Measurements from ENCODE around the gene SUPT20HL2. TPM values are rescaled to one million over a fixed set of nuclear protein-coding genes. Genes with fewer than 3 reads are reported as not detected.
"Not testable (repeated sequence)": the region's sequence is repeated elsewhere in the genome, so short reads cannot be mapped to it uniquely, and the experiment has no call there.

Gene SUPT20HL2
- total RNA-seq, 6 experiments from 2014 or later = not detected

DNA sequence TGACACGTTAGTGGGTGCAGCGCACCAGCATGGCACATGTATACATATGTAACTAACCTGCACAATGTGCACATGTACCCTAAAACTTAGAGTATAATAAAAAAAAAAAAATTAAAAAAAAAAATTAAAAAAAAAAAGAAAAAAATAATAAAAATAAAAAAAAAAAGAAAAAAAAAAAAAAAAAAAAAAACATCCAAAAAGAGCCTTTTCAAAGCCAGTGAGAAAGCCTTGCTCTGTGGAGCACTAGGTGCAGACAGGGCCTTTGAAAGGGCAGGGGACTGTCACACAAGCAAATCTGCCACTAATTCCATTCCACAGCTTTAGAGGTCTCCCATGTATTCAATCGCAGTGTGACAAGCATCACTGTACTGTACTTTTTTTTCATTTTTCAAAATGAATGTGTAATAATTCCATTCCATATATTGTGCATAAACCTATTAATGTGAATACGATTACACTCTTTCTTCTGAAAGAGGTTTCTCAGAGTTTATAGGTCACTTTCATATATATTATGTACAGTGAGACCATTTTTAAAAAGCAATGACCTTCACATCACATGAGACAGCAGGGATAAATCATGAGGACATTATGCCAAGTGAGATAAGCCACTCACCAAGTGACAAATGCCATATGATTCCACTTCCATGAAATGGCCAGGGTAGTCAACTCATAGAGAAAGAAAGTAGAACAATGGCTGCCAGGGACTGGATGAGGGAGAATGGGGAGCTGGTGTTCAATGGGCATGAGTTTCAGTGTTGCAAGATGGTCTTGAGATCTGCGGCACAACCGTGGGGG lies 4.1 kb downstream of the SUPT20HL2 start:
- ATAC-seq; H3K4me1 ChIP-seq; H3K9me3 ChIP-seq; intact Hi-C loops (cut with DNase I); DNase-seq; H3K27ac ChIP-seq; H3K27me3 ChIP-seq; H3K4me3 ChIP-seq; H3K36me3 ChIP-seq: not testable (repeated sequence)
- 70% methylated on average over 5 of the region's 6 CpGs for WGBS (ENCODE audit: insufficient coverage, low coverage, low lambda C conversion rate, missing lambda C conversion rate)

- H3K4me3 ChIP-seq; DNase-seq; H3K27ac ChIP-seq; H3K4me1 ChIP-seq; H3K9me3 ChIP-seq; intact Hi-C loops (cut with DNase I); ATAC-seq; H3K27me3 ChIP-seq; H3K36me3 ChIP-seq: not testable (repeated sequence)
- 53% methylated on average over 4 of the region's 4 CpGs for WGBS (ENCODE audit: insufficient coverage, low coverage, low lambda C conversion rate, missing lambda C conversion rate)
Observed at GRCh38 chrX:24308803-24309202, 5.1 kb downstream of the SUPT20HL2 start.

DNA sequence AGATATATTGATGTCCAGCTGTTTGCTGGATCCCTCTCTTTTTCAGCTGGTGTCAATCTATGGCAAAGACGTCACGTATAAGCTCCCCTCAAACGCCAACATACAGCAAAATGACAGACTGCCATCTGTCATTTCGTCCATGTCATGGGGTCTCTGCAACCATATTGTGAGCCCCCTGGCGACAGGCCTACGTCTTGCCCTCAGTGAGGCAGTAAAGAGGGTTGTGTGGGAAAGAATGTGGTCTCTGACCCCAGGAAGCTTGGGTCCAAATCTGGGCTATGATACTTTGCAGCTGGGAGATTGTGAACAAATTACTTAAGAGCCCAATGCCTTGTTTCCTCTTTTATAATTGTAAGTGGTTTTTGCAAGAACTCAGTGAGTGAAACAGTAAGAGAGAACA lies 7.4 kb downstream of the SUPT20HL2 start:
- ATAC-seq = no peak
- H3K36me3 ChIP-seq = no peaks in the 10 kb centered on the region
- no peak overlapping the region for H3K27ac ChIP-seq
- intact Hi-C loops (cut with DNase I) = no loop called here
- no peaks in the 10 kb centered on the region for H3K4me1 ChIP-seq
- H3K27me3 ChIP-seq = no peaks in the 10 kb centered on the region
- DNase-seq = no peak
- TF ChIP-seq POLR2A (IDR thresholded peaks at IDR 0.05) (no peak), CTCF (IDR thresholded peaks at IDR 0.05) (no peak)
- H3K4me3 ChIP-seq = no peak overlapping the region
- WGBS (ENCODE audit: insufficient coverage, low coverage, low lambda C conversion rate, missing lambda C conversion rate) = 22% methylated on average over 6 of the region's 6 CpGs
- H3K9me3 ChIP-seq = no peaks in the 10 kb centered on the region

- no peak overlapping the region for H3K27ac ChIP-seq
- WGBS (ENCODE audit: insufficient coverage, low coverage, low lambda C conversion rate, missing lambda C conversion rate) = 63% methylated on average over 7 of the region's 7 CpGs
- H3K27me3 ChIP-seq = no peaks in the 10 kb centered on the region
- DNase-seq = no peak
- ATAC-seq = no peak
- TF ChIP-seq CTCF (IDR thresholded peaks at IDR 0.05) (no peak), POLR2A (IDR thresholded peaks at IDR 0.05) (no peak)
- no peaks in the 10 kb centered on the region for H3K36me3 ChIP-seq
- no peaks in the 10 kb centered on the region for H3K4me1 ChIP-seq
- H3K9me3 ChIP-seq = no peaks in the 10 kb centered on the region
- no peak overlapping the region for H3K4me3 ChIP-seq
- intact Hi-C loops (cut with DNase I) = no loop called here
Observed at GRCh38 chrX:24305905-24306304, 8.0 kb downstream of the SUPT20HL2 start.

- H3K36me3 ChIP-seq = no peaks in the 10 kb centered on the region
- intact Hi-C loops (cut with DNase I) = no loop called here
- no peaks in the 10 kb centered on the region for H3K4me1 ChIP-seq
- H3K27me3 ChIP-seq = no peaks in the 10 kb centered on the region
- H3K27ac ChIP-seq = no peak overlapping the region
- ATAC-seq = no peak
- 63% methylated on average over 2 of the region's 2 CpGs for WGBS (ENCODE audit: insufficient coverage, low coverage, low lambda C conversion rate, missing lambda C conversion rate)
- TF ChIP-seq CTCF (IDR thresholded peaks at IDR 0.05) = no peak
- no peak for TF ChIP-seq POLR2A (IDR thresholded peaks at IDR 0.05)
- no peaks in the 10 kb centered on the region for H3K9me3 ChIP-seq
- H3K4me3 ChIP-seq = no peak overlapping the region
- DNase-seq = no peak
Observed at GRCh38 chrX:24301806-24302205, 12.1 kb downstream of the SUPT20HL2 start.
